Measurements from ENCODE around the gene FNDC11. TPM values are rescaled to one million over a fixed set of nuclear protein-coding genes. Genes with fewer than 3 reads are reported as not detected.

Gene FNDC11
- total and polyA plus RNA-seq, 2 of the 13 experiments (the other 11 are each of a cell fraction or from before 2014, with no cell fraction given), result 0.07 TPM; not detected in 1

- TF ChIP-seq HNRNPK (IDR thresholded peaks at IDR 0.05; ENCODE audit: low read depth, low read length, poor library complexity, severe bottlenecking), result no peak
- TF ChIP-seq KLF11 (CRISPR knock-in tag; IDR thresholded peaks at IDR 0.05), result no peak
- no peak for TF ChIP-seq TRAFD1 (CRISPR knock-in tag; IDR thresholded peaks at IDR 0.05; ENCODE audit: borderline replicate concordance)
- TF ChIP-seq GABPA (IDR thresholded peaks at IDR 0.05; ENCODE audit: low read depth, low read length), result no peak
- no peak for TF ChIP-seq GABPA (CRISPR knock-in tag; IDR thresholded peaks at IDR 0.05; ENCODE audit: low read depth)
- TF ChIP-seq ZNF501 (CRISPR knock-in tag; IDR thresholded peaks at IDR 0.05), result peak; percentile 41; the same call in 1 of the 2 replicates
- no peak for TF ChIP-seq ZNF180 (CRISPR knock-in tag; IDR thresholded peaks at IDR 0.05; ENCODE audit: borderline replicate concordance, low read depth)
- no peak for TF ChIP-seq PREB (CRISPR knock-in tag; IDR thresholded peaks at IDR 0.05)
- no peak for TF ChIP-seq ZNF513 (CRISPR knock-in tag; conservative IDR thresholded peaks at IDR 0.05)
- no peak for TF ChIP-seq ZNF441 (CRISPR knock-in tag; IDR thresholded peaks at IDR 0.05; ENCODE audit: borderline replicate concordance)
- no peak for TF ChIP-seq POGZ (CRISPR knock-in tag; IDR thresholded peaks at IDR 0.05)
- no peak for TF ChIP-seq PRDM15 (CRISPR knock-in tag; IDR thresholded peaks at IDR 0.05)
- TF ChIP-seq ZXDC (CRISPR knock-in tag; IDR thresholded peaks at IDR 0.05), result no peak
- no peak for TF ChIP-seq AKAP8 (CRISPR knock-in tag; IDR thresholded peaks at IDR 0.05)
- no peak for TF ChIP-seq ZNF670 (CRISPR knock-in tag; IDR thresholded peaks at IDR 0.05; ENCODE audit: borderline replicate concordance)
- TF ChIP-seq JARID2 (CRISPR knock-in tag; IDR thresholded peaks at IDR 0.05; ENCODE audit: insufficient replicate concordance), result no peak
- TF ChIP-seq ZNF430 (CRISPR knock-in tag; IDR thresholded peaks at IDR 0.05), result no peak
Observed at GRCh38 chr20:63557481-63557891, 3.5 kb downstream of the FNDC11 start (continued).

All from HepG2 (cell line).